H1 (cell line): ENCODE data around the gene TTC32. TPM values are rescaled to one million over a fixed set of nuclear protein-coding genes. Genes with fewer than 3 reads are reported as not detected.

Experiments used
- BCL11A ChIP-seq, 2 experiments: IDR thresholded peaks; one replicate each; pipeline ENCODE4 v1.6.1; 2011; ENCODE audit warnings: low read depth in 2 of 2, low read length in 2 of 2, mild to moderate bottlenecking in 2 of 2
- CEBPB ChIP-seq: IDR thresholded peaks from 2 replicates; pipeline ENCODE4 v1.6.1; 2012; ENCODE audit warnings: low read depth, low read length
- CTBP2 ChIP-seq: IDR thresholded peaks from 2 replicates; pipeline ENCODE4 v1.7.0; 2011; ENCODE audit warnings: borderline replicate concordance, mild to moderate bottlenecking, moderate library complexity, mixed read lengths, low read length; ENCODE audit not compliant: insufficient read depth, insufficient read length
- polyA plus RNA-seq, 7 experiments: library from polyadenylated mRNA; depleted of rRNA in 3 of 7; stranded (reverse) in 5 of 7; unstranded in 2 of 7; fragments of >200 nt in 5 of 7; fragments of 200-250 nt in 2 of 7; gene quantifications; 1 replicate in 5 of 7; 2 replicates in 1 of 7; 4 replicates in 1 of 7; pipeline versions ENCODE4 v1.2.1 to v1.2.3, GENCODE V29; 2011 to 2013; ENCODE audit warnings: missing spikeins in 2 of 7, mixed read lengths in 2 of 7
- total RNA-seq: library from RNA; stranded (reverse); fragmentation: NEBNext Ultra II Directional; extraction: Animal tissue kit (Norgen Biotek cat#: 25700); gene quantifications from 2 replicates; pipeline ENCODE4 v1.2.1, GENCODE V29; 2021

Gene TTC32
- total and polyA plus RNA-seq, 2 of the 8 experiments (the other 6 are each of a cell fraction or from before 2014, with no cell fraction given) = 6.8 to 8.7 TPM

DNA sequence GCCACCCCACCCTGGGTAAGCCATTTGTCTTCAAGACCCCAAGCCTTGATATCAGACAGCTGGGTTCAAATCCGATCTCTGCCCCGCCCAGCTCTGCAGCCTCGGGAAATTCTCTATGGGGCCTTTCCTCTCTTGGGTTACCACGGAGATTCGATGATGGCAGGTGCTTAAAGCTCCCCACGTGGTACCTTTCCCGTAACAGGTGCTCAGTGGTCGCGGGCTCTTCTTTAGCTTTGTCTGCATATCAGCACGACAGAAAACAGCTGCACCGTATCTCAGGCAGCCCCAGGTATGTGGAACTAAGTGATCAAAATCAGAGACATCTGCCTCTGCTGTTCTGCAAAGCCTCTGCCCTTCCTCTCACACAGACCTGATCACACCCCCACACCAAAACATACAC, 37.4 kb downstream of the TTC32 start (continued):
- TF ChIP-seq CTBP2 (no peak), CEBPB (no peak), BCL11A (IDR thresholded peaks at IDR 0.05; ENCODE audit: low read depth in 2 of 2, low read length in 2 of 2) (no peak)
- TF ChIP-seq, all 59 proteins: peak for 0
